GM12801 (cell line): ENCODE results near the gene KLHL7.

Source experiments
- TF ChIP-seq, protein P1 (sequence below): IDR thresholded peaks from one replicate; pipeline ENCODE4 v1.5.1; 2011; ENCODE audit warnings: control low read depth; ENCODE audit not compliant: insufficient read length; ENCODE audit errors: extremely low read depth

The KLHL7 gene

DNA sequence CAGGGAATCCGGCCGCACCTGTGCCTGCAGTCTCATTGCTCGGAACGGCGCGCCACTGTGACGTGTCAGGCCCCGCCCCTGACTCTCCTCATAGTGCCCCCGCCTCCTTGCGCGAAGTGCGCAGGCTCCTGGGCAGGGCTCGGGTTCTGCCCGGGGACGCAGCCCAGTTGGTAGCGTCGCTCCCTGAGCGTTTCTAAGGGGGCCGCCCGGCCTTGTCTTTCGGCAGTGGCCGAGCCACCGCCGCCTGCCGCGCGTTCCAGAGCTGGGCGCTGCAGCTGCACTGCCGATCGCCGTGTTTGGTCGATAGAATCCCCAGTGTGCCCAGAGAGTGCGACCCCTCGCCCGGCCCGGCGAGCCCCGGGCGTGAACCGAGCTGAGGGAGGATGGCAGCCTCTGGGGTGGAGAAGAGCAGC is at the start of gene KLHL7:
Gene KLHL7 (plus strand): TSS at position 142 of the 413 bp plus-strand sequence. CDS start 242 bp downstream, at position 384.
- TF ChIP-seq, protein P1, sequence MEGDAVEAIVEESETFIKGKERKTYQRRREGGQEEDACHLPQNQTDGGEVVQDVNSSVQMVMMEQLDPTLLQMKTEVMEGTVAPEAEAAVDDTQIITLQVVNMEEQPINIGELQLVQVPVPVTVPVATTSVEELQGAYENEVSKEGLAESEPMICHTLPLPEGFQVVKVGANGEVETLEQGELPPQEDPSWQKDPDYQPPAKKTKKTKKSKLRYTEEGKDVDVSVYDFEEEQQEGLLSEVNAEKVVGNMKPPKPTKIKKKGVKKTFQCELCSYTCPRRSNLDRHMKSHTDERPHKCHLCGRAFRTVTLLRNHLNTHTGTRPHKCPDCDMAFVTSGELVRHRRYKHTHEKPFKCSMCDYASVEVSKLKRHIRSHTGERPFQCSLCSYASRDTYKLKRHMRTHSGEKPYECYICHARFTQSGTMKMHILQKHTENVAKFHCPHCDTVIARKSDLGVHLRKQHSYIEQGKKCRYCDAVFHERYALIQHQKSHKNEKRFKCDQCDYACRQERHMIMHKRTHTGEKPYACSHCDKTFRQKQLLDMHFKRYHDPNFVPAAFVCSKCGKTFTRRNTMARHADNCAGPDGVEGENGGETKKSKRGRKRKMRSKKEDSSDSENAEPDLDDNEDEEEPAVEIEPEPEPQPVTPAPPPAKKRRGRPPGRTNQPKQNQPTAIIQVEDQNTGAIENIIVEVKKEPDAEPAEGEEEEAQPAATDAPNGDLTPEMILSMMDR: no peak

DNA sequence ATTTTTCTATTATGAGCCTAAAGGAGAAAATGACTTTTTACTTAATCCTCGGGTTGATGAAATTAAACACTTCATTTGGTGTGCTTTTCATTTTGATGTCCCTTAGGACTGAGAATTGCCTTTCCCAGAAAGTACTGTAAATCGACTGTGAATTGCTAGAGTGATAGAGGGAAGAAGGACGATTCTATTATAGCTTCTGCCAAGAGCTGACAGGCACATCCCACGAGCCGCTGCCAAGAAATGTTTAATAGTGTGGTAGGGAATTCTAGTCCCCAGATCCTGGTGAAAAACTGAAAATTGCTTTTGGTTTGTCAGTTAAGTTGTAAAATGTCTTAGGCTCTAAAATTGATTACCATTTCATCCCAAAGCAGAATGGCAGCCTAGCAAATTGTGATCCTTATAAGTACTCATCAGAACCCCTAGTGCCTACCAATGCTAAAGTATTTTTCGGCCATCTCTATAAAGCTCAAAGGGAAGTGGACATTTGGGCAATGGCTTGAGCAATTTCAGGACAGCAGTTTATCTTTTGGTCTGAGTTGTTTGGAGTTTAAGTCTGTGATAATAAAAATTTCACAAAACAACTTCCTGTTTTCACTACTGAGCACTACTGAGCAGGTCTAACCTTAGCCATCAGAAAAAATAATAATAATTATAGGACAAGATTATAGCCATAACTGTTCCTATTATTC is 47.0 kb upstream of the KLHL7 start:
- TF ChIP-seq, protein P1: no peak

- TF ChIP-seq, protein P1: no peak
Observed at GRCh38 chr7:23061327-23061726, 44.3 kb upstream of the KLHL7 start.

DNA sequence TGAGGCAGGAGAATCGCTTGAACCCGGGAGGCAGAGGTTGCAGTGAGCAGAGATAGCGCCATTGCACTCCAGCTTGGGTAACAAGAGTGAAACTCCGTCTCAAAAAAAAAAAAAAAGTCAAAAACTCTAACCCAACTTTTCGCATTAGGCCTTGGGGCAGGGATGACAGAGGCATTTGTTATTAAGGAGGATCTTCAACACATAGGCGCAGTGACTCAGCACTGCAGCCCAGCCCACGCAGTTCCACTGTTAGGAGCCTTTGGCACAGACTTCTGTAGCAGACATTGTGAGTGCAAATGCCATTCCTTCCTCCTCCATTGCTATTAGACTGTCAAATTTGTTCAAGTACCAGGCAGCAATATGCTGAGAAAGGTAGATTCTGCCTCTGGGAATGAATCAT is 43.1 kb upstream of the KLHL7 start:
- TF ChIP-seq, protein P1: no peak

- TF ChIP-seq, protein P1: no peak
Observed at GRCh38 chr7:23065974-23066373, 39.6 kb upstream of the KLHL7 start.

- TF ChIP-seq, protein P1: no peak
Observed at GRCh38 chr7:23067271-23067670, 38.3 kb upstream of the KLHL7 start.

DNA sequence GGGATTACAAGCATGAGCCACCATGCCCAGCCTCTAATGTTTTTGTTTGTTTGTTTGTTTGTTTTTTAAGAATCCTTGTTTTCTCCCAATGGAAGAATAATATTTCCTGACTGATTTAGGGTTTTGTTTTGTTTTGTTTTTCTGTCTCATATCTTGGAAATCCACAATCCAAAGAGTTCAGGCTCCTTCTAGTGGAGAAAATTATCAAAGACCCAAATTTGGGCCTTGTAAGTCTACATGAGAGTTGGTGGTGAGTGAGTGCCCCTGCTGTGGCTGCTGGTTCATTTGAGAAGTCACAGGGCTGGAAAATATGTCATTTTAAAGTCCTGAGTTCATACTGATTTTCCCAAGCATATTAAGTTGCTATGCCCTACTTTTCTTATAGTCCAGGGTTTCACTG is 33.5 kb upstream of the KLHL7 start:
- TF ChIP-seq, protein P1: no peak

- TF ChIP-seq, protein P1: no peak
Observed at GRCh38 chr7:23072922-23073321, 32.7 kb upstream of the KLHL7 start.
